Activated CD4-positive, alpha-beta memory T cell treated with anti-CD3 and anti-CD28 coated beads for 36 hours (primary cell): ENCODE results near the gene MAX. TPM values are rescaled to one million over a fixed set of nuclear protein-coding genes. Genes with fewer than 3 reads are reported as not detected.

Experiments used
- CTCF ChIA-PET: fragments of 350-600 bp; sonication (Branson Sonifier 250); formaldehyde crosslinking; loops from one replicate; lab custom pipeline; 2021; ENCODE audit warnings: antibody characterized with exemption, inconsistent platforms; lab: Charles Lee
- POLR2A ChIA-PET: fragments of 350-600 bp; sonication (Branson Sonifier 250); formaldehyde crosslinking; loops from one replicate; lab custom pipeline; 2021; ENCODE audit warnings: antibody characterized with exemption; lab: Charles Lee
- DNase-seq: peaks from one replicate; pipeline ENCODE4 v3.0.0-alpha.2; 2020
- H3K27ac Mint-ChIP-seq: one replicate; pipeline ENCODE4 v1.8.0; 2021; ENCODE audit warnings: mixed read lengths
- H3K27me3 Mint-ChIP-seq: one replicate; pipeline ENCODE4 v1.8.0; 2021; ENCODE audit warnings: mixed read lengths
- H3K36me3 Mint-ChIP-seq: one replicate; pipeline ENCODE4 v1.8.0; 2021; ENCODE audit warnings: mixed read lengths
- H3K4me1 Mint-ChIP-seq: one replicate; pipeline ENCODE4 v1.8.0; 2021; ENCODE audit warnings: low read depth, mixed read lengths
- H3K4me3 Mint-ChIP-seq: one replicate; pipeline ENCODE4 v1.8.0; 2021; ENCODE audit warnings: mild to moderate bottlenecking, mixed read lengths
- H3K9me3 Mint-ChIP-seq: one replicate; pipeline ENCODE4 v1.8.0; 2021; ENCODE audit warnings: mixed read lengths
- intact Hi-C: fragments of 100-400 bp; cut with micrococcal nuclease; formaldehyde crosslinking; loops from one replicate; pipeline ENCODE4 v1.15.1; 2023
- total RNA-seq, 2 experiments: library from RNA; stranded (reverse); gene quantifications; one replicate each; pipeline ENCODE4 v1.2.3, GENCODE V29; 2021

MAX gene
- total RNA-seq, 2 experiments from 2014 or later = 74.5 to 80.7 TPM

GRCh38 chr14:65131301-65131701 is 29.0 kb upstream of the MAX start:
- Mint-ChIP-seq H3K36me3 (no peaks in the 10 kb centered on the region), H3K27me3 (no peaks in the 10 kb centered on the region), H3K27ac (no peak overlapping the region), H3K4me1 (peaks cover 2% of the 10 kb centered on the region), H3K9me3 (no peaks in the 10 kb centered on the region), H3K4me3 (no peak overlapping the region)
- intact Hi-C loops = no loop called here
- DNase-seq = no peak
- ChIA-PET CTCF (interaction anchor here (0.6 kb wide), 1 partner anchor 853 kb away, joined by 3 read pairs; no protein-coding TSS in a partner anchor), POLR2A (no interaction called here)

GRCh38 chr14:65128096-65128495 is 25.8 kb upstream of the MAX start:
- ChIA-PET CTCF (no interaction called here), POLR2A (no interaction called here)
- peaks cover 4% of the 10 kb centered on the region for H3K27me3 Mint-ChIP-seq
- no peak overlapping the region for H3K27ac Mint-ChIP-seq
- no peaks in the 10 kb centered on the region for H3K36me3 Mint-ChIP-seq
- H3K9me3 Mint-ChIP-seq = no peaks in the 10 kb centered on the region
- intact Hi-C loops = no loop called here
- no peak overlapping the region for H3K4me3 Mint-ChIP-seq
- no peaks in the 10 kb centered on the region for H3K4me1 Mint-ChIP-seq
- DNase-seq = no peak

DNA sequence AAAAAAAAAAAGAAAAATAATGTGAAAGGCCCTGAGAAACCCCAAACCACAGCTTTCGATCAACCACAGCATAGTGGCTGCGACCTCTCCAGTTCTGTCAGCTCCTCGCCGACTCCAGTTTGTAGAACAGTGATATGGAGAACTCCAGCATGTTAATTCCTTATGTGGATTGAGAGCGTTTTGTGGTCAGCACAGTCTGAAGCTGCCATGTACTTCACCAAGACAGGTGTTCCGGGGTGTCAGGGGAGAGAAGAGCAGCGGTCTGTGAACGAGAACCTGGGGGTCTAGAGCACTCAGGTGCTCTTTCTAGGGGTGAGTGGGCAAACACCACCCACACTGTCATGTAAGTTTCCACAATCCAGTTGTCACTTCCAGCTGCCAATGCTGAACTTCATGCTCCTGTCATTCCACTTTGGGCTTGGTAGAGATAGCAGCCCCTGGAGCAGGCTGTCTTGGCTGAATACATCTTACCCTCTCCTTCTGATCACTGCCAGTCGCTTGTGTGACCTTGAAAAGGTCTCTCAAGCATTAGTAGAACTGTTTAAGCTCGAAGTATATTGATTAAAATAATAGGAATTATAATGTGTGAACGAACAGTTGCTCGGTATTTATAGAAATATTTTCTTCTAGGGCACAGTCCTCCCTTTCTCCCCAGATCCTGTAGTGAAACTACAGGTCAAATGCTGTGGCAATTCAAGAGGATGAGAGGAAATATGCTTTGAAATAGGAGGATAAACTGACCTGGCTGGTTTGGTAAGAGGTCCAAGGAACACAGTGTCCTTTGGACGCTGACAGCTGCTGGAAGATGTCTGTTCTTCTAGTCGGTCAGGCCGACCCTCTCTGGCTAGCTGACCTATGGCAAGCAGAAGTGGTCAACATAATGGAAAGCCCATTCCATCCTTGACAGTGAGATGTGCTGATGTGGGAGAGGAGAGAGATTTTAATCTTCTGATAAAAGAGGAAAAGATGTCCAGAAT is 15.7 kb upstream of the MAX start:
- intact Hi-C loops = no loop called here
- Mint-ChIP-seq H3K27me3 (no peaks in the 10 kb centered on the region), H3K9me3 (no peaks in the 10 kb centered on the region), H3K4me1 (no peaks in the 10 kb centered on the region), H3K4me3 (no peak overlapping the region), H3K27ac (no peak overlapping the region), H3K36me3 (no peaks in the 10 kb centered on the region)
- ChIA-PET POLR2A (no interaction called here), CTCF (no interaction called here)
- DNase-seq = no peak

GRCh38 chr14:65115615-65116014 is 13.3 kb upstream of the MAX start:
- H3K4me1 Mint-ChIP-seq = no peaks in the 10 kb centered on the region
- DNase-seq = no peak
- H3K27ac Mint-ChIP-seq = no peak overlapping the region
- intact Hi-C loops = no loop called here
- no peaks in the 10 kb centered on the region for H3K27me3 Mint-ChIP-seq
- no peaks in the 10 kb centered on the region for H3K36me3 Mint-ChIP-seq
- ChIA-PET POLR2A (no interaction called here), CTCF (no interaction called here)
- H3K9me3 Mint-ChIP-seq = no peaks in the 10 kb centered on the region
- no peak overlapping the region for H3K4me3 Mint-ChIP-seq

DNA sequence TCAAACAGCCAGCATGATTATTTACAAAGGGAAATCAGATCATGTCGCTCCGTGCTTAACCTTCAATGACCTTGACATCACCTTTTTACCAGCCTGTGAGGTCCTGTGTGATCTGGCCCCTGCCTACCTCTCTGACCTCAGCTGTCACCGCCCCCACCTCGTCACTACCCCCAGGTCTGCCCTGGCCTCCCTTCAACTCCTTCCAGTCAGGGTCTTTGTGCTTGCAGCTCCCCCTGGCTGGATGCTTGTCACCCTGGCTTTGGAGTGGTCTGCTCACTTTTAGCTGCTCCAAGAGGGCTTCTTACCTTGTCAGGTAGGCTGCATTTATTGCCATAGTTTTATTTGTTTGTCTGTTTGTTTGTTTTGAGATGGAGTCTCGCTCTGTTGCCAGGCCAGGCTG is 8.2 kb upstream of the MAX start:
- H3K9me3 Mint-ChIP-seq = no peaks in the 10 kb centered on the region
- H3K27me3 Mint-ChIP-seq = no peaks in the 10 kb centered on the region
- H3K4me3 Mint-ChIP-seq = no peak overlapping the region
- H3K36me3 Mint-ChIP-seq = no peaks in the 10 kb centered on the region
- ChIA-PET POLR2A (no interaction called here), CTCF (interaction anchor here (0.5 to 0.7 kb wide), 2 partner anchors 8 to 790 kb away, joined by 3 read pairs; no protein-coding TSS in a partner anchor)
- intact Hi-C loops = no loop called here
- no peaks in the 10 kb centered on the region for H3K4me1 Mint-ChIP-seq
- DNase-seq = no peak
- no peak overlapping the region for H3K27ac Mint-ChIP-seq

- Mint-ChIP-seq H3K36me3 (no peaks in the 10 kb centered on the region), H3K4me1 (no peaks in the 10 kb centered on the region), H3K27ac (no peak overlapping the region), H3K4me3 (no peak overlapping the region), H3K9me3 (no peaks in the 10 kb centered on the region), H3K27me3 (no peaks in the 10 kb centered on the region)
- CTCF ChIA-PET = no interaction called here
- POLR2A ChIA-PET = no interaction called here
- intact Hi-C loops = no loop called here
- DNase-seq = no peak
These were observed 7.0 kb upstream of the MAX start for GRCh38 chr14:65109357-65109756.

DNA sequence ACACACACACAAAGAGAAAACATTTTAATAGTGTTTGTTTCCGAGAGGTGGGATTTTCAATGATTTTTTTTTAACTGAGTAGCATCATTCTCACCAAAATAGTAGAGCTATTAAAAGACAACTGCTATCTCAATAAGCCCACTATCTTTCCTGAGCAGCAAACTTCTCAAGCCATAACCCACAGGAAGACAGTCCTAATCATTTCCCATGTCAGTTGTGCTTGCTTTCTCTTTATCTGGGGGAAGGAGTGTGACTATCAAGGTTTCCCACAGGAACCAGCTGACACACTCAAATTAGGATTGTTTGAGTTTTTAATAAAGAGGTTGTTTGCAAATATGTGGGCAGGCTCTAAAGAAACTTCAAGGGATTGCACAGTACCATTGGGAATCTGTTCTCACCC is 4.9 kb upstream of the MAX start:
- intact Hi-C loops = no loop called here
- POLR2A ChIA-PET = no interaction called here
- Mint-ChIP-seq H3K4me3 (no peak overlapping the region), H3K36me3 (peaks cover 2% of the 10 kb centered on the region), H3K9me3 (no peaks in the 10 kb centered on the region), H3K27me3 (no peaks in the 10 kb centered on the region), H3K4me1 (peaks cover 4% of the 10 kb centered on the region), H3K27ac (no peak overlapping the region)
- CTCF ChIA-PET = interaction anchor here (0.6 kb wide), 1 partner anchor 574 kb away, joined by 3 read pairs; no protein-coding TSS in a partner anchor
- DNase-seq = no peak

DNA sequence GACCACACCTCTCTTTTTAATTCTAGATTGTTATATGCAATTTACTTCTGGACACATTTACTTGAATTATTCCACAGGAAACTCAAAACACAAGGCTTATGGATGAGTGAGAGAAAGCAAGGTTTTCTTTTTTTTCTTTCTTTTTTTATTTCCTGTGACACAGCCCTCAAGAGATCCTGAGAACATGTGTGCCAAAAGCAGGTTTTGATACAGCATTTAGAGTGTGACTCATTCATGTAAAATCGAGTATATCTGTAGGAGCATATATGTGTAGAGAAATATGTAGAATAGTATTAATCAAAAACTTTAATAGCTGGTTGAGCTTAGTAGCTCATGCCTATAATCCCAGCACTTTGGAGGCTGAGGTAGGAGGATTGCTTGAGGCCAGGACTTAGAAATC is 4.4 kb upstream of the MAX start:
- CTCF ChIA-PET = no interaction called here
- no peak for DNase-seq
- intact Hi-C loops = no loop called here

DNA sequence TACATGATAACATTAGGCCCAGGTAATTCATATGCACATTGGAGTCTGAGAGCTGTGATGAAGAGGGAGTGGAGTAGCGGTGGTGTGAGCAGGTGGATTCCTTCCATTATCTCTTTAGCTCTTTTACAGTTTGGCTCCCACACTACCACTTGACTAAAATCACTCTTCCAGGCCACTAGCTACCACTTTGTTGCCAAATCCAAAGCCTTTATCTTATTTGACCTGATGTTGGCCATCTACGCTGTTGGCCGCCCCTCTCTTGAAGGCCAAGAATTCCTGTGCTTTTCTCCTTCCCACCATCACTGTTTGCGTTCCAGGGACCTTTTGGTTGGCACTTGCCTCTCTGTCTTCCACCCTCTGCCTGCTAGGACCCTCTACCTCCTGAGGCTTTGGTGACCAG is 4.0 kb upstream of the MAX start:
- Mint-ChIP-seq H3K4me3 (no peak overlapping the region), H3K27me3 (no peaks in the 10 kb centered on the region), H3K27ac (no peak overlapping the region), H3K4me1 (peaks cover 4% of the 10 kb centered on the region), H3K36me3 (peaks cover 3% of the 10 kb centered on the region), H3K9me3 (no peaks in the 10 kb centered on the region)
- POLR2A ChIA-PET = no interaction called here
- DNase-seq = no peak
- intact Hi-C loops = no loop called here
- CTCF ChIA-PET = no interaction called here

More for the DNA sequence above, 4.4 kb upstream of the MAX start:
- POLR2A ChIA-PET = no interaction called here
- Mint-ChIP-seq H3K36me3 (peaks cover 3% of the 10 kb centered on the region), H3K27ac (no peak overlapping the region), H3K4me1 (peaks cover 4% of the 10 kb centered on the region), H3K4me3 (no peak overlapping the region), H3K27me3 (no peaks in the 10 kb centered on the region), H3K9me3 (no peaks in the 10 kb centered on the region)

DNA sequence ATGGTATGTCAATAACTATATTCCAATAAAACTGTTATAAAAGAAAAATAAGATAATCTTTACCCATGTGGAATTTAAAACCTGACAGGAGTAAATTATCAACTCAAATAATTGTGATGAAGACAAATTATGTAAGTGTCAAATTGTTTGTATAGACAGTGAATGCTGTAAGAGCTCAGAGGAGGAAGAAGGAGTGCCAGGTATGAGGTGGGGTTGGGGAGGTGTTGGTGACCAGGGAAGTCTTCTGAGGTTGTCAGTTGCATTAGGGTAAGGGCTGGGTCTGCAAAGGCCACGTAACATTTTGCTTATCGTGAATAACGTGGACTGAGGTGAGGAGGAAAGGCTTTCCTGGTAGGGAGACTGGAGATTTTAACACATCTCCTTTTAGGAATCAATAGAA is 2.5 kb upstream of the MAX start:
- H3K27me3 Mint-ChIP-seq = no peaks in the 10 kb centered on the region
- intact Hi-C loops = loop anchor here (5.0 kb wide), 2 partner anchors 743 to 1462 kb away; partner anchors contain the start of gene WDR89
- H3K36me3 Mint-ChIP-seq = peaks cover 6% of the 10 kb centered on the region
- no peak for DNase-seq
- POLR2A ChIA-PET = no interaction called here
- H3K9me3 Mint-ChIP-seq = no peaks in the 10 kb centered on the region
- H3K4me3 Mint-ChIP-seq = no peak overlapping the region
- H3K4me1 Mint-ChIP-seq = peaks cover 16% of the 10 kb centered on the region
- H3K27ac Mint-ChIP-seq = no peak overlapping the region
- CTCF ChIA-PET = interaction anchor here (0.8 to 1.8 kb wide), 5 partner anchors 11 to 720 kb away, joined by 3 to 6 read pairs (median 3); partner anchors contain the start of gene FNTB

GRCh38 chr14:65103150-65103760 is 938 bp upstream of the MAX start:
- peaks cover 8% of the 10 kb centered on the region for H3K36me3 Mint-ChIP-seq

More at GRCh38 chr14:65103150-65103760, 938 bp upstream of the MAX start:
- CTCF ChIA-PET = interaction anchor here (0.6 to 1.8 kb wide), 5 partner anchors 7 to 312 kb away, joined by 3 to 6 read pairs (median 3); partner anchors contain the start of gene FNTB
- intact Hi-C loops = loop anchor here (2.0 to 5.0 kb wide), 5 partner anchors 104 to 1461 kb away; partner anchors contain the start of genes CHURC1, WDR89 and ZBTB1
- POLR2A ChIA-PET = interaction anchor here (0.6 to 0.9 kb wide), 3 partner anchors 9 to 193 kb away, joined by 3 read pairs; no protein-coding TSS in a partner anchor
- H3K27me3 Mint-ChIP-seq = no peaks in the 10 kb centered on the region
- peak overlapping the region; percentile 96 for H3K4me3 Mint-ChIP-seq
- DNase-seq = peak; percentile 17
- no peak overlapping the region for H3K27ac Mint-ChIP-seq
- H3K9me3 Mint-ChIP-seq = no peaks in the 10 kb centered on the region
- peaks cover 29% of the 10 kb centered on the region for H3K4me1 Mint-ChIP-seq
